HG03025 (cell line): Measurements from ENCODE around the gene MRPL51.
"Not testable (repeated sequence)": the region's sequence is repeated elsewhere in the genome, so short reads cannot be mapped to it uniquely, and the experiment has no call there.

Experiments used
- ATAC-seq: cut with Tn5 transposase; IDR thresholded peaks from one replicate; pipeline ENCODE4 v1.9.1; 2021; ENCODE audit warnings: mild to moderate bottlenecking, moderate library complexity; ENCODE audit not compliant: unreplicated experiment, low FRiP score

MRPL51 gene

GRCh38 chr12:6532051-6532926 is 39.2 kb upstream of the MRPL51 start:
- no peak for ATAC-seq

DNA sequence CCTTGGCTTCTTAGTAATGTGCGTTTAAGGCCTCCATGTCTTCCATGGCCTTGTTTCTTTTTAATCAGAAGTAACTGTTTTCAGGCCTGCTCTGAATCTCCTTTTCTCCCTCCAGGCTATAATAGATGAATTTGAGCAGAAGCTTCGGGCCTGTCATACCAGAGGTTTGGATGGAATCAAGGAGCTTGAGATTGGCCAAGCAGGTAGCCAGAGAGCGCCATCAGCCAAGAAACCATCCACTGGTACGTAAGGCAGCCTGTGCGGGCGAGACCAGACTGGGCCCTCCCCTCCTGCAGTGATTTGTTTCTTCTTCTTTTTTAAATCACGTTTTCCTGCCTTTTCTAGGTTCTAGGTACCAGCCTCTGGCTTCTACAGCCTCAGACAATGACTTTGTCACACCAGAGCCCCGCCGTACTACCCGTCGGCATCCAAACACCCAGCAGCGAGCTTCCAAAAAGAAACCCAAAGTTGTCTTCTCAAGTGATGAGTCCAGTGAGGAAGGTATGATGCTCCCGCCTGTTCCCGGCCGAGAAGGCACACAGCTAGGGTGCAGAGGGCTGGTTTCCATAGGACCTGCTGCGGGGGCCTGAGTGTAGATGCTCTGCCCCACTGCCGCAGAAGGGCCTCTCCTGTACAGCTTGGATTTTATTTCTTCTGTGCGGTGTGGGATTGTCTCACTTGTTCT is 37.7 kb upstream of the MRPL51 start:
- ATAC-seq = no peak

DNA sequence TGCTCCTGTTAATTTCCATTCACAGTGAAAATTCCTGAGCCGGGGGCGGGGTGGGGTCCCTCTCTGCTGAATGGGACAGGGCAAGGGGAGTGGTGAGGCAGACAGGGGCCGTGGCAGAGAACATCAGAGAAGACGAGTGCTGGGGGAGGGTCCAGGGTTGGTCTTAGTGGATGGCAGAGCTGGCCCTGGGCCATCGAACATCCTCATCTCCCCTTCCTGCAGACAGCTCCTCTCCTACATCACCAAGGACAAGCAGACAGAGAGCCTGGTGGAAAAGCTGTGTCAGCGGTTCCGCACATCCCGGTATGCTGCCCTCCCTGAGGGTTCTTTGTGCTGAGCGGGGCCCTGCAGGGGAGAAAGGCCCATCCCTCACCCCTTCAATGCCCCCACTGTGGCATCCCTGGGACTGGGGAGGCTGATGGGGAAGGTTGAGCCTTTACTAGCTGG is 36.3 kb upstream of the MRPL51 start:
- no peak for ATAC-seq

DNA sequence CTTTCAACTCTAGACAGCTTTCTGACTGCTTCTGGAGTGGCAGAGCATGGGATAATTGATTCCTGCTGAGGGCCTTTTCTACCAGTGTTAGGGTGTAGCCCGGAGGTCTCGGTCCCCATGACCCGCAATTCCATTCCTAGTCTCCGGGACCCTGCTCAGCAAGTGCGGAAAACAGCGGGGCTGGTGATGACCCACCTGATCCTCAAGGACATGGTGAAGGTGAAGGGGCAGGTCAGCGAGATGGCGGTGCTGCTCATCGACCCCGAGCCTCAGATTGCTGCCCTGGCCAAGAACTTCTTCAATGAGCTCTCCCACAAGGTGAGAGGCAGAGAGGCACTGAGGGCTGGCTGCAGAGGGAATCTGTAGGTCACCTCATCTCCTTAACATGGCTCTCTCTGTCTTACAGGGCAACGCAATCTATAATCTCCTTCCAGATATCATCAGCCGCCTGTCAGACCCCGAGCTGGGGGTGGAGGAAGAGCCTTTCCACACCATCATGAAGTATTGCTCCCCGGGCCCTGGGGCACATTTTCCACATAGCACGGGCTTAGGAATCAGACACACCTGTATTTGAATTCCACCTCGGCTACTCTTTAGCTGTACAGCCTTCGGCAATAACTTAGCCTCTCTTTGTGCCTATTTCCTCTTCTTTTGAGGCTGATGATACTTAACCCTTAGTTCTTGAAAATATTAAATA is 35.6 kb upstream of the MRPL51 start:
- no peak for ATAC-seq

DNA sequence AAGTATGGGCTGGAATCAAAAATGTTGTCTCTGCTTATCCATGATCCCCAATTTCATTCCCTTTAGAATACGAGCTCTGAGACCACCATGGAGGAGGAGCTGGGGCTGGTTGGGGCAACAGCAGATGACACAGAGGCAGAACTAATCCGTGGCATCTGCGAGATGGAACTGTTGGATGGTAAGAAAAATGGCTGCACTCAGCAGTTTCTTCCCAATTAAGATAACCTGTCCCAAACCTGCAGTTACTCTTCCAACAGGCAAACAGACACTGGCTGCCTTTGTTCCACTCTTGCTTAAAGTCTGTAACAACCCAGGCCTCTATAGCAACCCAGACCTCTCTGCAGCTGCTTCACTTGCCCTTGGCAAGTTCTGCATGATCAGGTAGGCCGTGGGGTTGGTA is 34.6 kb upstream of the MRPL51 start:
- no peak for ATAC-seq

DNA sequence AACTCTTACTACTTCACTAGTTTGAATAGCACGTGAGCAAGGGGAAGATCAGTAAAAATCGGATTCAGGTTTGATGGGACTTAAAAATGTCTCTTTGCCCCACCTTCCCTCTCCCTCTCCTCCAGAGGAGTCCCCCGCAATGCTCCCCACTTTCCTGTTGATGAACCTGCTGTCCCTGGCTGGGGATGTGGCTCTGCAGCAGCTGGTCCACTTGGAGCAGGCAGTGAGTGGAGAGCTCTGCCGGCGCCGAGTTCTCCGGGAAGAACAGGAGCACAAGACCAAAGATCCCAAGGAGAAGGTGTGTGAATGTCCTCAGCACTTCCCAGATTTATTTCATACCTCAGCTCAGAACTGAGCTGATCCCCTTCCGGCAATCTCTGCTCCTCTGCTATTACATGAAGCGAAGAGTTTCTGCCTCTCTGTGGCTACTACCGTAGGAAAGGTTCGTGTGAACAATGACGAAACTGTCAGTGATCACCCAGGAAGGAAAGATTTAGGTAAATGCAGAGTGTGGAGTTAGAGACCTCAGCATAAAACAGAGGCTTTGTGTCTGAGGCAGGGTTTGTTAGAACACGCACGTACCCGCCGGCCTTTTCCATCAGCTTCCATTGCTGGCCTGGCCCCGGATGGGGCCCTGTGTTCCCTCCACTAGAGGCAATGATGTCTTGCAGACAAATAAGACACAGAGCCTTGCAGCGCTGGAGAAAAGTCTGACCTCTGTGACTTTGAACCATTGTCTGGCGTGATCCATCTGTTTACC is 33.9 kb upstream of the MRPL51 start:
- ATAC-seq = no peak

- ATAC-seq = no peak
These were observed 33.1 kb upstream of the MRPL51 start for GRCh38 chr12:6526201-6526600.

DNA sequence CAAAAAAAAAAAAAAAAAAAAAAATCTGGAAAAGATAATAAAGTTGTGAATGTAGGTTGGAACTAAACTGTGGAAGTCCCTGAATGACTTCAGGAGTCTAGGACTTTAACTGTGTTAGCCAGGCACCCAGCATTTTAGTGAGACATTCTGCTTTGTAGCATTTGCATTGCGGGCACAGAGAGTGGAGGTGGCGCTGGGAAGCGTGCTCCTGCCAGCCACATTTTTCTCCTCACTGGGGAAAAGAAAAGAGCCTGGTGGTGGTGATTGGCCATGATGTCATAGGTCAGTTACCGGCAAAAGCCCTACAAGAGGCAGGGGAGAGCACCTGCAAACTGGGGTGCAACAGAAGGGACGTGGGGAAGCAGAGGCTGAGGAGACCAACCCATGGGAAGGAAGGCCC is 31.6 kb upstream of the MRPL51 start:
- ATAC-seq = no peak

GRCh38 chr12:6523708-6524107 is 30.6 kb upstream of the MRPL51 start:
- no peak for ATAC-seq

DNA sequence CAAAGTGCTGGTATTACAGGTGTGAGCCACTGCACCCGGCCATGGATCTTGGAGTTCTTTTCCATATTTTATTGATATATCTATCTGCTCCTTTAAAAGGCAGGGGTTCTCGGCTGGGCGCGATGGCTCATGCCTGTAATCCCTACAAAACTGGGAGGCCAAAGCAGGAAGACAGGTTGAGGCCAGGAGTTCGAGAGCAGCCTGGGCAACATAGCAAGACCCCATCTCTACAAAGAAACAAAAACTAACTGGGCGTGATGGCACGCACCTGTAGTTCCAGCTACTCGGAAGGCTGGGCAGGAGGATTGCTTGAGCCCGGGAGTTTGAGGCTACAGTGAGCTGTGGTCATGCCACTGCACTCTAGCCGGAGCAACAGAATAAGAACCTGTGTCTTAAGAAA is 29.1 kb upstream of the MRPL51 start:
- no peak for ATAC-seq

DNA sequence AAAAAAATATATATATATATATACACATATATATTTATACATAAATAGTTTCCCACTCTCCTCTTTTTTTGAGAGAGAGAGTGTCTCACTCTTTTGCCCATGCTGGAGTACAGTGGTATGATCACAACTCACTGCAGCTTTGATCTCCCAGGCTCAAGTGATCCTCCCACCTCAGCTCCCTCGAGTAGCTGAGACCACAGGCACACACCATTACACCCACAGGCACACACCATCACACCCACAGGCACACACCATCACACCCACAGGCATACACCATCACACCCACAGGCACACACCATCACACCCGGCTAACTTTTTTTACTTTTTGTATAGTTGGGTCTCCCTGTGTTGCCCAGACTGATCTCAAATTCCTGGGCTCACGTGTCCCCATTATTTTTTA is 27.1 kb upstream of the MRPL51 start:
- ATAC-seq = no peak

DNA sequence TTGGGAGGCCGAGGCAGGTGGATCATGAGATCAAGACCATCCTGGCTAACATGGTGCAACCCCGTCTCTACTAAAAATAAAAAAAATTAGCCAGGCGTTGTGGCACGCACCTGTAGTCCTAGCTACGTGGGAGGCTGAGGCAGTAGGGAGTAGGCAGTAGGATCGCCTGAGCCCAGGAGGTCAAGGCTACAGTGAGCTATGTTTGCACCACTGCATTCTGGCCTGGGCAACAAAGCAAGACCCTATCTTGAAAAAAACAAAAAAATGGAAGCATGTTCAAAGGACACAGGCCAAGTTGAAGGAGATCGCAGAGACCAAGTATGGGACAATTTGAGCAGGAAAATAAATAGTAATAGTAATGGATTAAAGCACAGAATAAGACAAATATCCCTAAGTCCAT is 15.0 kb upstream of the MRPL51 start:
- no peak for ATAC-seq

GRCh38 chr12:6507102-6507998 is 14.3 kb upstream of the MRPL51 start:
- ATAC-seq = no peak

GRCh38 chr12:6500466-6500865 is 7.4 kb upstream of the MRPL51 start:
- ATAC-seq = no peak

DNA sequence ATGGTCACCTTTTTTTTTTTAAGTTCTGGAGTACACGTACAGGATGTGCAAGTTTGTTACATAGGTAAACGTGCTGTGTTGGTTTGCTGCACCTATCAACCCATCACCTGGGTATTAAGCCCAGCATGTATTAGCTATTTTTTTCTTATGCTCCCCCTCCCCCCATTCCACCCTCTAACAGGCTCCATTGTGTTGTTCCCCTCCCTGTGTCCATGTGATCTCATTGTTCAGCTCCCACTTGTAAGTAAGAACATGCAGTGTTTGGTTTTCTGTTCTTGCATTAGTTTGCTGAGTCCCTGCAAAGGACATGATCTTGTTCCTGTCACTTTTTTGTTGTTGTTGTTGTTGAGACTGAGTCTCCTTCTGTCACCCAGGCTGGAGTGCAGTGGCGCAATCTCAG is 4.2 kb upstream of the MRPL51 start:
- ATAC-seq = not testable (repeated sequence)

- ATAC-seq = no peak
These were observed 1.9 kb upstream of the MRPL51 start for GRCh38 chr12:6494968-6495367.

GRCh38 chr12:6494258-6494743 is 1.2 kb upstream of the MRPL51 start:
- ATAC-seq = peak; percentile 19

DNA sequence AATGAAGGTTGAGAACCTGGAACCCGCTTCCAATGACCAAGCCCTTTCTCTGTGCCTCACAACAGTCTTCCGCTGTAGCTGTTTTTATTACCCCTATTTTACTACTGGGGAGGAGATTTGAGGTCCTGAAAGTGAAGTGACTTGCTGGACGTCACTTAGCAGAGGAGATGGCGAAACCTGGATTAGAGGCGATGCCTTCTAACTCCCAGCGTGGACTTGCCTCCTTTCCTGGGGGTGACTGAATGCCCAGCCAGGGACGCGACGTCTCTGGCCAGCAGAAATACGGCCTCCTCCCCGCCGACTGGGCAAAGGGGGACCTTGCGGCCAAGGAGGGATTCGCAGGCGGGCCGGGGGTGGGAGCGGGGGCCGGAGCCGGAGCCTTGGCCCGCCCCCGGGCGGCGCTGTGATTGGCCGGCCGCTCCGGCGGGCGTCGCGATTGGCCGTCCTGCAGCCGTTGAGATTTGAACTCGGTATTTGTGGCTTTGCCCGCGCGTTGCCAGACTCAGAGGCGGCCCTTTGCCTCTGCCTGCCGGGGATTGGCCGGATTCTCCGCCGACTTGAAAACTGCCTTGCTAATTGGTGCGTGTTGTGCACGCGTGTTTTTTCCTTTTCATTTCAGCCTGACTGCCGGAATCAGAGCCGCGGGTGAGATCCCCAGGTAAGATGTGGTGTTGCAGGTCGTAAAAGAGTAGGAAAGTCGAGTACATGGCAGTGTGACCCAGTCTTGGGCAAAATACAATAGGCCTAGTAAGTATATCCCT is 615 bp upstream of the MRPL51 start, which contains the start of gene NCAPD2:
Gene NCAPD2, plus strand, starts transcription at position 606 of the 761 bp plus-strand sequence. CDS start 997 bp downstream, outside the sequence.
- peak; percentile 85 for ATAC-seq
